ENCODE results near the gene PRX.

PRX gene

DNA sequence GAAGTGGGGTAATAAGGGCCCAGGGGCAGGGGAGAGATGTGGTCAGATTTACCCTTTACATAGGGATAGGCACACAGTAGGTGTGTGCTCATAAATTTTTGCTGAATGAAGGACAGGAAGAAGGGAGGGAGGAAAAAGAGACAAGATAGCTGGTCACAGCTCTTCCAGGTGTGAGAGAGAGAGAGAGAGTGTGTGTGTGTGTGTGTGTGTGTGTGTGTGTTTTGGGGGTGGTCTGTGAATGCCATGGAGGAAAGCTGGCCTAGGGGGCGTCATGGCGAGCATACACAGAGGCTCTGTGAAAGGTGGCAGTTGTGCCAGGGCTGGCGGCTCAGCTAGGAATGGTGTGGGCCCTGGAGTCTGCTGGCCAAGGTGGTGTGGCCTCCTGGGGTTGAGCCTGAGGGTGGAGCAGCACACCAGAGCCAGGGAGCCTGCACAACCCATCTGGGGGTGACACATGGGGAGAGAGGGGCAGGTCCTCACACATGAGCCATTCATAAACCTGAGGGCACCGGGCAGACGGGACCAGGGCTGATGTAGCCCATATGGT, 6.0 kb upstream of the PRX start:
- TF ChIP-seq, protein P1, sequence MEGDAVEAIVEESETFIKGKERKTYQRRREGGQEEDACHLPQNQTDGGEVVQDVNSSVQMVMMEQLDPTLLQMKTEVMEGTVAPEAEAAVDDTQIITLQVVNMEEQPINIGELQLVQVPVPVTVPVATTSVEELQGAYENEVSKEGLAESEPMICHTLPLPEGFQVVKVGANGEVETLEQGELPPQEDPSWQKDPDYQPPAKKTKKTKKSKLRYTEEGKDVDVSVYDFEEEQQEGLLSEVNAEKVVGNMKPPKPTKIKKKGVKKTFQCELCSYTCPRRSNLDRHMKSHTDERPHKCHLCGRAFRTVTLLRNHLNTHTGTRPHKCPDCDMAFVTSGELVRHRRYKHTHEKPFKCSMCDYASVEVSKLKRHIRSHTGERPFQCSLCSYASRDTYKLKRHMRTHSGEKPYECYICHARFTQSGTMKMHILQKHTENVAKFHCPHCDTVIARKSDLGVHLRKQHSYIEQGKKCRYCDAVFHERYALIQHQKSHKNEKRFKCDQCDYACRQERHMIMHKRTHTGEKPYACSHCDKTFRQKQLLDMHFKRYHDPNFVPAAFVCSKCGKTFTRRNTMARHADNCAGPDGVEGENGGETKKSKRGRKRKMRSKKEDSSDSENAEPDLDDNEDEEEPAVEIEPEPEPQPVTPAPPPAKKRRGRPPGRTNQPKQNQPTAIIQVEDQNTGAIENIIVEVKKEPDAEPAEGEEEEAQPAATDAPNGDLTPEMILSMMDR (IDR thresholded peaks at IDR 0.05; ENCODE audit: poor library complexity, severe bottlenecking), result no peak
- H3K9me3 ChIP-seq (ENCODE audit: severe bottlenecking), result no peaks in the 10 kb centered on the region
- no peak overlapping the region for H3K27ac ChIP-seq (ENCODE audit: poor library complexity, severe bottlenecking)
- DNase-seq (ENCODE audit: low spot score) (no peak), ATAC-seq (ENCODE audit: low read depth) (no peak)
- peaks cover 10% of the 10 kb centered on the region for H3K36me3 ChIP-seq (ENCODE audit: low read depth)
- peaks cover 5% of the 10 kb centered on the region for H3K4me1 ChIP-seq (ENCODE audit: insufficient read depth, poor library complexity, severe bottlenecking)
- H3K4me3 ChIP-seq (ENCODE audit: severe bottlenecking), result no peak overlapping the region
- no peaks in the 10 kb centered on the region for H3K27me3 ChIP-seq (ENCODE audit: insufficient read depth, poor library complexity, severe bottlenecking)

DNA sequence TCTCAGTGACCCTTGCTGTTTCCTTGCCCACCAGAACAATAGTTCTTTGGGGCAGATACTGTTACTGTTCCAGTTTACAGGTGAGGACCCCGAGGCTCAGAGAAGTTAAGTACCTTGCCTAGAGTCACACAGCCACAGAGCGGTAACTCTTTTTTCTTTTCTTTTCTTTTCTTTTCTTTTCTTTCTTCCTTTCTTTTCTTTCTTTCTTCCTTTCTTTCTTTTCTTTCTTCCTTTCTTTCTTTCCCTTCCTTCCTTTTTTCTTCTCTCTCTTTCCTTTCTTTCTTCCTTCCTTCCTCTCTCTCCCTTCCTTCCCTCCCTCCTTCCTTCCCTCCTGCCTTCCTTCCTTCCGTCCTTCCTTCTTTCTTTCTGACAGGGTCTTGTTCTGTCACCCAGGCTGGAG, 4.9 kb upstream of the PRX start:
- Histone ChIP-seq H3K4me1 (ENCODE audit: insufficient read depth, poor library complexity, severe bottlenecking) (peaks cover 4% of the 10 kb centered on the region), H3K36me3 (ENCODE audit: low read depth) (peaks cover 10% of the 10 kb centered on the region), H3K4me3 (ENCODE audit: severe bottlenecking) (no peak overlapping the region), H3K27me3 (ENCODE audit: insufficient read depth, poor library complexity, severe bottlenecking) (no peaks in the 10 kb centered on the region), H3K27ac (ENCODE audit: poor library complexity, severe bottlenecking) (no peak overlapping the region), H3K9me3 (ENCODE audit: severe bottlenecking) (no peaks in the 10 kb centered on the region)
- TF ChIP-seq, protein P1 (IDR thresholded peaks at IDR 0.05; ENCODE audit: poor library complexity, severe bottlenecking), result no peak
- ATAC-seq (ENCODE audit: low read depth) (no peak), DNase-seq (ENCODE audit: low spot score) (no peak)

DNA sequence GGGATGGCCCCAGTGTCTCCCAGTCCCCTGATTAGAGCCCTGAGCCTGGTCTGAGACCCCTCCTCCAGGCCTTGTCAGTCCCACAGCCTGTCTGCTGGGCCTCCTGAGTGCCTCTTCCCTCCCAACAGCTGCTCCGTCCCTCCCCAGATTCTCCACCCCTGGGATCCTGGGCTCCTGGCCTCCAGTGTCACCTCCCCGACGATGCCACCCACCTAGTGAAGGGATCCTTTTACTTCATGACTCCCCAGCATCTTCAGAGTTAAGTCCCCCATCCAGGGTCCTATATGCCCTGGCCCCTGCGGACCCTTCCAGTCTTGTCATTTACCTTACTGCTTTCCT, 4.4 kb upstream of the PRX start:
- DNase-seq (ENCODE audit: low spot score) (no peak), ATAC-seq (ENCODE audit: low read depth) (no peak)
- peaks cover 5% of the 10 kb centered on the region for H3K36me3 ChIP-seq (ENCODE audit: low read depth)
- H3K4me3 ChIP-seq (ENCODE audit: severe bottlenecking), result no peak overlapping the region
- H3K4me1 ChIP-seq (ENCODE audit: insufficient read depth, poor library complexity, severe bottlenecking), result peaks cover 4% of the 10 kb centered on the region
- H3K9me3 ChIP-seq (ENCODE audit: severe bottlenecking), result no peaks in the 10 kb centered on the region
- H3K27me3 ChIP-seq (ENCODE audit: insufficient read depth, poor library complexity, severe bottlenecking), result no peaks in the 10 kb centered on the region
- no peak overlapping the region for H3K27ac ChIP-seq (ENCODE audit: poor library complexity, severe bottlenecking)
- TF ChIP-seq, protein P1 (IDR thresholded peaks at IDR 0.05; ENCODE audit: poor library complexity, severe bottlenecking), result no peak

DNA sequence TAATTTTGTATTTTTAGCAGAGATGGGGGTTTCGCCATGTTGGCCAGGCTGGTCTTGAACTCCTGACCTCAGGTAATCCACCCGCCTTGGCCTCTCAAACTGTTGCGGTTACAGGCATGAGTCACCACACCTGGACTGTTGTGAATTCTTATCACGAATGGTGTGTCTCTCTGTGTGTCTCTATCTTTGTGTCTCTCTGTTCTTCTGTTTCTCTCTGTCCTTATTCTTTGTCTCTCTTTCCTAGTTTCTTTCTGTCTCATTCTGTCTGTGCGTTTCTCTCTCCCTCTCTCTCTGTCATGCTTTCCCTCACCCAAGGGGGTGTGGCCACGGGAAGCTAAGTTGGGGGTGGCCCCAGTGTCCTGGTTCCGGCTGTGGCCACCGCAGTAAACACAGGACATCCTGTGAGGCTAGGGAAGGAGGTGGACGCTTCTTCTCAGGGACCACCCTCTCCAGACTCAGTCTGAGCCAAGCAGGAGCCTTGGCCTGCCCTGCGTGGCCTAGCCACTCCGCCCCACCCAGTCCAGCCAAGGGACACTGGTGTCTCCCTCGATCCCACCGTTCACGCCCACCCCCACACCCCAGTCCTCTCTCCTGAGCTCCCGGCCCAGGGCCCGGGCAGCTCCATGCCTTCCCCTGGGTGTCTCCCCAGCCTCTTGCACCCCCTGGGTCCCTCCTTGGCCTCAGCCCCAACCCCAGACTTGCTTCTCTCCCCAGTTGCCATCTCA, 3.9 kb upstream of the PRX start:
- no peak for DNase-seq (ENCODE audit: low spot score)
- no peak for ATAC-seq (ENCODE audit: low read depth)
- H3K27ac ChIP-seq (ENCODE audit: poor library complexity, severe bottlenecking), result no peak overlapping the region

More for the DNA sequence above, 3.9 kb upstream of the PRX start:
- no peaks in the 10 kb centered on the region; the same call in 1 of the 2 replicates for H3K36me3 ChIP-seq (ENCODE audit: low read depth)
- no peaks in the 10 kb centered on the region for H3K27me3 ChIP-seq (ENCODE audit: insufficient read depth, poor library complexity, severe bottlenecking)
- TF ChIP-seq, protein P1 (IDR thresholded peaks at IDR 0.05; ENCODE audit: poor library complexity, severe bottlenecking), result no peak
- H3K4me3 ChIP-seq (ENCODE audit: severe bottlenecking), result no peak overlapping the region
- H3K4me1 ChIP-seq (ENCODE audit: insufficient read depth, poor library complexity, severe bottlenecking), result peaks cover 4% of the 10 kb centered on the region
- no peaks in the 10 kb centered on the region for H3K9me3 ChIP-seq (ENCODE audit: severe bottlenecking)
